HG02610 (cell line): ENCODE data around the gene SDK1.

Source experiments
- ATAC-seq: cut with Tn5 transposase; IDR thresholded peaks from one replicate; pipeline ENCODE4 v1.9.1; 2021; ENCODE audit warnings: mild to moderate bottlenecking, moderate library complexity; ENCODE audit not compliant: unreplicated experiment

The SDK1 gene

GRCh38 chr7:3283130-3283704 is 17.8 kb upstream of the SDK1 start:
- no peak for ATAC-seq

- no peak for ATAC-seq
These were observed 15.4 kb upstream of the SDK1 start for GRCh38 chr7:3285652-3286051.

GRCh38 chr7:3289996-3290395 is 11.1 kb upstream of the SDK1 start:
- ATAC-seq: no peak

GRCh38 chr7:3292694-3293093 is 8.4 kb upstream of the SDK1 start:
- no peak for ATAC-seq

GRCh38 chr7:3294432-3295100 is 6.5 kb upstream of the SDK1 start:
- no peak for ATAC-seq

- ATAC-seq: no peak
These were observed 3.8 kb upstream of the SDK1 start for GRCh38 chr7:3297105-3297819.

GRCh38 chr7:3300221-3300650 is 816 bp upstream of the SDK1 start:
- no peak for ATAC-seq

- ATAC-seq: peak; percentile 12
These were observed 338 bp downstream of the SDK1 start for GRCh38 chr7:3301449-3301731.

GRCh38 chr7:3301831-3302618 is 973 bp downstream of the SDK1 start:
- no peak for ATAC-seq

GRCh38 chr7:3302681-3303320 is 1.7 kb downstream of the SDK1 start:
- no peak for ATAC-seq

- ATAC-seq: no peak
These were observed 3.1 kb downstream of the SDK1 start for GRCh38 chr7:3304131-3304530.

- ATAC-seq: no peak
These were observed 6.4 kb downstream of the SDK1 start for GRCh38 chr7:3307435-3307834.

GRCh38 chr7:3309140-3309539 is 8.1 kb downstream of the SDK1 start:
- ATAC-seq: no peak

- ATAC-seq: no peak
These were observed 8.9 kb downstream of the SDK1 start for GRCh38 chr7:3309956-3310355.

- ATAC-seq: no peak
These were observed 9.8 kb downstream of the SDK1 start for GRCh38 chr7:3310884-3311283.

GRCh38 chr7:3312583-3312982 is 11.5 kb downstream of the SDK1 start:
- no peak for ATAC-seq

- ATAC-seq: no peak
These were observed 17.8 kb downstream of the SDK1 start for GRCh38 chr7:3318874-3319273.

GRCh38 chr7:3321206-3321605 is 20.2 kb downstream of the SDK1 start:
- ATAC-seq: no peak

- no peak for ATAC-seq
These were observed 20.7 kb downstream of the SDK1 start for GRCh38 chr7:3321745-3322144.

GRCh38 chr7:3326246-3326645 is 25.2 kb downstream of the SDK1 start:
- ATAC-seq: no peak

GRCh38 chr7:3327099-3327498 is 26.0 kb downstream of the SDK1 start:
- ATAC-seq: no peak
